Anterior cingulate cortex (tissue), 58 donors: Measurements from ENCODE around the gene MEG3.

Experiments
- DNase-seq, 58 donors: peaks; one replicate each; lab custom pipeline; 2025; lab: John Stamatoyannopoulos, UW

MEG3 gene

GRCh38 chr14:100828031-100828769 is 2.3 kb downstream of the MEG3 start:
- DNase-seq = peak in 8 of 58 donors; percentile 14 to 66 (median 24)

- DNase-seq = no peak
Observed at GRCh38 chr14:100830681-100831080, 4.8 kb downstream of the MEG3 start.

- DNase-seq = no peak
Observed at GRCh38 chr14:100832311-100832960, 6.5 kb downstream of the MEG3 start.

- no peak for DNase-seq
Observed at GRCh38 chr14:100834082-100834793, 8.3 kb downstream of the MEG3 start.

GRCh38 chr14:100834794-100835547 is 9.1 kb downstream of the MEG3 start:
- DNase-seq = no peak

- no peak for DNase-seq
Observed at GRCh38 chr14:100835548-100836310, 9.8 kb downstream of the MEG3 start.

GRCh38 chr14:100836311-100836805 is 10.4 kb downstream of the MEG3 start:
- no peak for DNase-seq

GRCh38 chr14:100836941-100837804 is 11.3 kb downstream of the MEG3 start:
- DNase-seq = no peak

GRCh38 chr14:100837805-100838350 is 12.0 kb downstream of the MEG3 start:
- DNase-seq = no peak

GRCh38 chr14:100838493-100839314 is 12.8 kb downstream of the MEG3 start:
- DNase-seq = no peak

GRCh38 chr14:100839315-100839585 is 13.3 kb downstream of the MEG3 start:
- DNase-seq = no peak

- DNase-seq = no peak
Observed at GRCh38 chr14:100839681-100840111, 13.8 kb downstream of the MEG3 start.

- DNase-seq = no peak
Observed at GRCh38 chr14:100840286-100841065, 14.6 kb downstream of the MEG3 start.

- no peak for DNase-seq
Observed at GRCh38 chr14:100841066-100841760, 15.3 kb downstream of the MEG3 start.

GRCh38 chr14:100841761-100842403 is 16.0 kb downstream of the MEG3 start:
- DNase-seq = no peak

- DNase-seq = peak in 11 of 58 donors; percentile 8 to 46 (median 24)
Observed at GRCh38 chr14:100842799-100843198, 16.9 kb downstream of the MEG3 start.
